GM06990 (cell line): ENCODE data around the gene GAN.

Source experiments
- DNase-seq: peaks from one replicate; pipeline ENCODE4 v3.0.0-alpha.2; 2011; ENCODE audit not compliant: insufficient read length; ENCODE audit errors: extremely low read depth
- H3K27me3 ChIP-seq: replicated peaks from 2 replicates; pipeline ENCODE4 v1.6.0; 2011; ENCODE audit warnings: low read length; ENCODE audit not compliant: control insufficient read depth, insufficient read depth
- H3K36me3 ChIP-seq: 2 replicates; pipeline ENCODE4 v1.5.1; 2011; ENCODE audit warnings: low read length; ENCODE audit not compliant: control insufficient read depth, insufficient read depth
- H3K4me3 ChIP-seq: replicated peaks from 2 replicates; pipeline ENCODE4 v1.5.1; 2011; ENCODE audit warnings: low read depth, mild to moderate bottlenecking, control low read depth, low read length
- TF ChIP-seq, protein P1 (sequence below): IDR thresholded peaks from 2 replicates; pipeline ENCODE4 v1.5.1; 2011; ENCODE audit warnings: low read length, control low read depth, mild to moderate bottlenecking, inconsistent platforms; ENCODE audit not compliant: insufficient read depth, poor library complexity, severe bottlenecking

The GAN gene

DNA sequence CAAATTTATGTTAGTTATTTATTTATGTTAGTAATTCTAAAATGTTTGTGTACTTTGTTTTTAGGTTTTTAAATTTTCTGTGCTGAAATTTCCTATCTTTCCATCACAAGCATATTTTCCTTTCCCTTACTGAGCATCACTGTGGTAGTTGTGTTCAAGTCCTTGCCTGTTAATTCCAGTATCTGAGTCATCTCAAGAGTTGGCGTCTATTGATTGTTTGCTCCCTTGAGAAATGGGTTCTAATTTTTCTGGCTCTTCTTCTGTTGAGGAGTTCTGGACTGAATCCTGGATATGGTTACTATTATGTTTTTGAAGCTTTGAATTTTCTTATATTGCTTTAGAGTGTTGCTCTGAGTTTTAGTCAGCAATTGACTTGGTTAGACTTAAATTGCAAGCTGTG lies 56.3 kb downstream of the GAN start:
- no peak for DNase-seq
- Histone ChIP-seq H3K36me3 (no peaks in the 10 kb centered on the region), H3K27me3 (no peaks in the 10 kb centered on the region), H3K4me3 (no peak overlapping the region)
- TF ChIP-seq, protein P1, sequence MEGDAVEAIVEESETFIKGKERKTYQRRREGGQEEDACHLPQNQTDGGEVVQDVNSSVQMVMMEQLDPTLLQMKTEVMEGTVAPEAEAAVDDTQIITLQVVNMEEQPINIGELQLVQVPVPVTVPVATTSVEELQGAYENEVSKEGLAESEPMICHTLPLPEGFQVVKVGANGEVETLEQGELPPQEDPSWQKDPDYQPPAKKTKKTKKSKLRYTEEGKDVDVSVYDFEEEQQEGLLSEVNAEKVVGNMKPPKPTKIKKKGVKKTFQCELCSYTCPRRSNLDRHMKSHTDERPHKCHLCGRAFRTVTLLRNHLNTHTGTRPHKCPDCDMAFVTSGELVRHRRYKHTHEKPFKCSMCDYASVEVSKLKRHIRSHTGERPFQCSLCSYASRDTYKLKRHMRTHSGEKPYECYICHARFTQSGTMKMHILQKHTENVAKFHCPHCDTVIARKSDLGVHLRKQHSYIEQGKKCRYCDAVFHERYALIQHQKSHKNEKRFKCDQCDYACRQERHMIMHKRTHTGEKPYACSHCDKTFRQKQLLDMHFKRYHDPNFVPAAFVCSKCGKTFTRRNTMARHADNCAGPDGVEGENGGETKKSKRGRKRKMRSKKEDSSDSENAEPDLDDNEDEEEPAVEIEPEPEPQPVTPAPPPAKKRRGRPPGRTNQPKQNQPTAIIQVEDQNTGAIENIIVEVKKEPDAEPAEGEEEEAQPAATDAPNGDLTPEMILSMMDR = no peak

DNA sequence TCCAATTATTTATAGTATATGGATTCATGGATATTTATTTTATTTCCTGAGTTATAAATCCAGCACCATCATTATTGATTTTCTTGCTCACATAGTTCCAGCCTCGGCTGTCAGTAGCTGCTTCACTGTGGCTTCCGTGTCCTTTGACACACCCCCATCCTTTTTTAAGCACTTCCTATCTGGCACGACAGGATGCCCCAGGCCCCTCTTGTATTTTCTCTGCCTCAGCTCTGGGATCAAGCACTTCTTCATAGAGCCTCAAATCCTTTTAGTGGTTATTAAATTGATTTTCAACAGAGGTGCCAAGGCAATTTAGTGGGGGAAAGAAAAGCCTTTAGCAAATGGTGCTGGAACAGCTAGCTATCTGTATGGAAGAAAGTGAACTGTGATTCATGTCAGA lies 59.8 kb downstream of the GAN start:
- H3K27me3 ChIP-seq = no peaks in the 10 kb centered on the region
- H3K36me3 ChIP-seq = peaks cover 5% of the 10 kb centered on the region
- DNase-seq = no peak
- no peak overlapping the region for H3K4me3 ChIP-seq
- TF ChIP-seq, protein P1 = no peak

DNA sequence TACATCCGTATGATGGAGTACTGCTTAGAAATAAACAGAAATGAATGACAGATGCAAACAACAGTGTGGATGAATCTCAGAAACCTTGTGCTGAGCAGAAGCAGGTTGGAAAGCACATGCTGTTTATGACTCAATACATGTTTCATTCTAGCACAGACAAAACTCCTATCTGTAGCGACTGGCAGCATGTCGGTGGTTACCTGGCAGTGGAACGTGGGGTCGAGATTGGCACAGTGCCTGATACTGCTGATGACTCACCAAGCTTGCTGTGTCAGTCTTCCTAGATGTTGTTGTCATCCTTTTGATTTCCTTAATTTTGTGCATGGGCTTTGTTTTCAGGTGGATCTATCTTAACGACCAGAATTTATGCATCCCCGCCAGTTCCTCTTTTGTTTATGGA lies 62.1 kb downstream of the GAN start:
- DNase-seq = no peak
- peaks cover 5% of the 10 kb centered on the region for H3K36me3 ChIP-seq

DNA sequence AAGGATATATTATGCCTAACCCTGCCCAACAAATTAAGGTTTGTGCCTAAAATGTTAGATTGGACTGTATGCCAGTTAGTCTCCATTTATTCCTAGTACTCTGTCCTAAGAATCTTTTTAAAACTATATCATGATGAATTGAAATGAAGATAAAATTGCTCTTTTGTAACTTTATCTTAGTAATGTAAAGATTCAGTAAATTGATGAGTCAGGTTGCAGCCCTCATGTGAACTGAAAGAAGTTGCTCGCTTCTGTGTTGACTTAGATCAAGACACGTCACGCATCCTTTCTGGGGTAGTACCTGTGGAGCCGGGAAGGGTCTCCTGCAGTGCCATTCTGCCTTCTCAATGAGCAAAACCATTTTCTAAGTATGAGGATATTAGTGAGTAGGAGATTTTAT lies 63.3 kb downstream of the GAN start:
- Histone ChIP-seq H3K36me3 (peaks cover 5% of the 10 kb centered on the region), H3K4me3 (no peak overlapping the region), H3K27me3 (no peaks in the 10 kb centered on the region)
- TF ChIP-seq, protein P1 = no peak
- DNase-seq = no peak

More for the DNA sequence above, 62.1 kb downstream of the GAN start:
- TF ChIP-seq, protein P1 = no peak
- Histone ChIP-seq H3K4me3 (no peak overlapping the region), H3K27me3 (no peaks in the 10 kb centered on the region)

DNA sequence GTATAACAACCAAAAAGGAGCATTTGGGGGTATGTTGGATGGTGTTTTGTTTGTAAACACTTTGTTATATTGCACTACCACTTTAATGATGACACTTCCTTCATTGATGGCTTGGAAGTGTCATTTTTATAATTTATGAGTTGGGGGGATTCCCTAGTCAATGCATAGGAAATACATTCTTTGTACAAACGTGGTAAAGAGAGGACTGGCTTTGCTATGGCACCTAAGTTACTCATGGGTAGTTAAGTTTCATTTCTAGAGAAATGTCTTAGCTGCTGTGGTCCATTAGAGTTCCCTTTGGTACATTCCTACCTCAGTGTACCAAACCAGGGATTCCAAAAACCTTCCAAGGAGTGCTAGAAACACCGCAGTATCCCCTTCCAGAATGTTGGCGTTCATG lies 66.2 kb downstream of the GAN start:
- DNase-seq = no peak
- Histone ChIP-seq H3K36me3 (peaks cover 5% of the 10 kb centered on the region), H3K27me3 (no peaks in the 10 kb centered on the region), H3K4me3 (no peak overlapping the region)
- TF ChIP-seq, protein P1 = no peak

DNA sequence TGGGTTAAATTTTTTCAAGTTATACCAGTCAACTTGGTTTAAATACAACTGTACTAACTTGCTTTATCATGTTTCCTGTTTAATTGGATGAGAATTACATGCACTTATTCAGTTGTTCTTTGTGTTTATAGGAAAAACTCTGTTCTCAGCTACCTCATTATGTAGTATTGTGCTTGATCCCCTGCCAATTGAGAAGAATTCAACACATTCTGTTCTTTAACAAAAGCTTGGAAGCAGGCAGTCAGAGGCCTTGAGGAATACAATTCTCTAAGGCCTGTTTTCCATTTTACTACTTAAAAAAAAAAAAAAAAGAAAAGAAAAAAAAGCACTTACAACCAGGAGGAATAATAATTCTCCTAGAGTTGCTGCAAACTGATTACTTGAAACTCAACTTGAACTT lies 69.2 kb downstream of the GAN start:
- H3K36me3 ChIP-seq = no peaks in the 10 kb centered on the region

More for the DNA sequence above, 69.2 kb downstream of the GAN start:
- TF ChIP-seq, protein P1 = no peak
- no peak for DNase-seq
- H3K27me3 ChIP-seq = no peaks in the 10 kb centered on the region
- no peak overlapping the region for H3K4me3 ChIP-seq
